ENCODE results near the gene IL25.
"Not testable (repeated sequence)": the region's sequence is repeated elsewhere in the genome, so short reads cannot be mapped to it uniquely, and the experiment has no call there.

Gene IL25

GRCh38 chr14:23376482-23377197 lies 4.0 kb downstream of the IL25 start, which contains the start of gene CMTM5:
Gene CMTM5, plus strand, starts transcription at chr14:23377046. Its CDS starts 206 bp downstream, at chr14:23377252.
- no peak for DNase-seq

- no peak for DNase-seq
These were observed 4.6 kb downstream of the IL25 start for GRCh38 chr14:23377198-23377550.

- no peak for DNase-seq
These were observed 5.3 kb downstream of the IL25 start for GRCh38 chr14:23377573-23378563.

GRCh38 chr14:23378612-23379220 lies 6.1 kb downstream of the IL25 start:
- DNase-seq, result no peak

GRCh38 chr14:23379366-23380196 lies 7.0 kb downstream of the IL25 start:
- peak; percentile 65 for DNase-seq

- no peak for DNase-seq
These were observed 7.7 kb downstream of the IL25 start for GRCh38 chr14:23380197-23380914.

- DNase-seq, result no peak
These were observed 8.4 kb downstream of the IL25 start for GRCh38 chr14:23380976-23381375.

- DNase-seq, result no peak
These were observed 9.3 kb downstream of the IL25 start for GRCh38 chr14:23381871-23382270.

GRCh38 chr14:23382276-23382675 lies 9.7 kb downstream of the IL25 start:
- DNase-seq, result no peak

- no peak for DNase-seq
These were observed 10.3 kb downstream of the IL25 start for GRCh38 chr14:23382731-23383440.

- DNase-seq, result no peak
These were observed 11.9 kb downstream of the IL25 start for GRCh38 chr14:23384364-23385080.

GRCh38 chr14:23385244-23385641 lies 12.6 kb downstream of the IL25 start:
- no peak for DNase-seq

- no peak for DNase-seq
These were observed 13.1 kb downstream of the IL25 start for GRCh38 chr14:23385642-23386265.

- DNase-seq, result not testable (repeated sequence)
These were observed 13.7 kb downstream of the IL25 start for GRCh38 chr14:23386266-23386657.

- no peak for DNase-seq
These were observed 14.4 kb downstream of the IL25 start for GRCh38 chr14:23386999-23387398.

- no peak for DNase-seq
These were observed 15.6 kb downstream of the IL25 start for GRCh38 chr14:23387916-23388882.

GRCh38 chr14:23388996-23389395 lies 16.4 kb downstream of the IL25 start:
- DNase-seq, result no peak

- no peak for DNase-seq
These were observed 16.8 kb downstream of the IL25 start for GRCh38 chr14:23389396-23389795.

GRCh38 chr14:23389871-23390270 lies 17.3 kb downstream of the IL25 start:
- DNase-seq, result not testable (repeated sequence)
